GM18868 (cell line): ENCODE data around the gene PREP.
"Not testable (repeated sequence)": the region's sequence is repeated elsewhere in the genome, so short reads cannot be mapped to it uniquely, and the experiment has no call there.

Experiments used
- ATAC-seq: cut with Tn5 transposase; IDR thresholded peaks from one replicate; pipeline ENCODE4 v1.9.1; 2021; ENCODE audit warnings: mild to moderate bottlenecking, moderate library complexity; ENCODE audit not compliant: unreplicated experiment

The PREP gene

GRCh38 chr6:105402939-105403935 is at the start of gene PREP:
PREP (minus strand) TSS chr6:105403082; CDS start chr6:105402891, 191 bp downstream.
- ATAC-seq = peak; percentile 94

GRCh38 chr6:105452376-105452775 is 49.5 kb upstream of the PREP start:
- ATAC-seq = no peak

GRCh38 chr6:105449756-105450390 is 47.0 kb upstream of the PREP start:
- ATAC-seq = no peak

GRCh38 chr6:105445481-105445880 is 42.6 kb upstream of the PREP start:
- no peak for ATAC-seq

GRCh38 chr6:105443941-105444340 is 41.1 kb upstream of the PREP start:
- no peak for ATAC-seq

- no peak for ATAC-seq
These were observed 39.5 kb upstream of the PREP start for GRCh38 chr6:105442369-105442768.

GRCh38 chr6:105437236-105437635 is 34.4 kb upstream of the PREP start:
- no peak for ATAC-seq

GRCh38 chr6:105433723-105434122 is 30.8 kb upstream of the PREP start:
- ATAC-seq = no peak

- ATAC-seq = no peak
These were observed 29.9 kb upstream of the PREP start for GRCh38 chr6:105432797-105433196.

- ATAC-seq = peak; percentile 36
These were observed 28.3 kb upstream of the PREP start for GRCh38 chr6:105431226-105431625.

GRCh38 chr6:105430685-105431084 is 27.8 kb upstream of the PREP start:
- peak; percentile 6 for ATAC-seq

- no peak for ATAC-seq
These were observed 26.8 kb upstream of the PREP start for GRCh38 chr6:105429676-105430075.

- ATAC-seq = no peak
These were observed 25.6 kb upstream of the PREP start for GRCh38 chr6:105428342-105428957.

- peak; percentile 80 for ATAC-seq
These were observed 21.4 kb upstream of the PREP start for GRCh38 chr6:105424175-105424783.

GRCh38 chr6:105416971-105417370 is 14.1 kb upstream of the PREP start:
- ATAC-seq = not testable (repeated sequence)

- ATAC-seq = no peak
These were observed 6.9 kb upstream of the PREP start for GRCh38 chr6:105409734-105410133.

- peak; percentile 41 for ATAC-seq
These were observed 568 bp downstream of the PREP start for GRCh38 chr6:105402090-105402938.

- no peak for ATAC-seq
These were observed 1.4 kb downstream of the PREP start for GRCh38 chr6:105401247-105402089.

- ATAC-seq = no peak
These were observed 2.4 kb downstream of the PREP start for GRCh38 chr6:105400501-105400900.
